Astrocyte (in vitro differentiated cells and primary cell): Measurements from ENCODE around the gene COL23A1.

Experiments
- CTCF ChIP-seq: IDR thresholded peaks from 2 replicates; pipeline ENCODE4 v1.5.1; 2011; ENCODE audit warnings: low read depth, mild to moderate bottlenecking, inconsistent platforms, low read length, moderate library complexity; ENCODE audit not compliant: insufficient read depth
- EZH2 ChIP-seq: IDR thresholded peaks from 2 replicates; pipeline ENCODE4 v1.6.1; 2012; ENCODE audit warnings: mild to moderate bottlenecking, low read length, inconsistent platforms; ENCODE audit not compliant: insufficient read depth

GRCh38 chr5:178355671-178356070 is 234.5 kb downstream of the COL23A1 start:
- TF ChIP-seq CTCF (no peak), EZH2 (no peak)
